Activated CD8-positive, alpha-beta memory T cell treated with anti-CD3 and anti-CD28 coated beads, Interleukin-2, amount 50 U/mL, for 24 hours (primary cell): Measurements from ENCODE around the gene SLC9A9.
"Not testable (repeated sequence)": the region's sequence is repeated elsewhere in the genome, so short reads cannot be mapped to it uniquely, and the experiment has no call there.

Source experiments
- DNase-seq: peaks from one replicate; pipeline ENCODE4 v3.0.0-alpha.2; 2020; ENCODE audit errors: extremely low read depth

The SLC9A9 gene

GRCh38 chr3:143551761-143552160 lies 296.5 kb downstream of the SLC9A9 start:
- DNase-seq: no peak

DNA sequence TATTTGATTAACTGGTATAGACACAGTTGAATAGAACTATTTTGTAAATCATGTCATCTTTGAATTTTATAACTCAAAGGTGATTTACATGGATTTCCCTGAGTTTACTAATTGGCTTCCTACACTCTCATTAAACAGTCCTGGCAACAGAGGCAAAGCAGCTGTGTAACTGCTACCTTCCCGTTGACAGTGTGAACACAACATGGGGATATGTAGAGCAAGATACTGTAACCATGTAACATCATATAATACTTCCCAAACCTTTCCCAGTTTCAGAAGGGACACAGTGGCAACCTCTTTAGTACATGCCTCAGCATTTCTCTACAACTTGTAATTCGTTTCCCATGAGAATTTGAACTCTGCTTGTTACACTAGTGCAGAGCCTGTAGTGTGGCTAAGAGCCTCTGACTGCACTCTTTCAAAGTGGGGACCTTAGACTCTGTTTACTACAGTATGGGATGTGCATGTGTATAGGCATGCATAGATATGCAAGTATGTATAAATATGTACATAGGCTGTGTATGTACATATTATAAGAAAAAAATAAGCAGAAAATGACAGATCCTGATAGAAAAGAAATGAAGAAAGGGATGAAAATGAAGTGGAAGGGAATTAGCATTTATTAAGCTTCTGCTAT lies 299.3 kb downstream of the SLC9A9 start:
- DNase-seq: no peak

GRCh38 chr3:143548393-143548792 lies 299.9 kb downstream of the SLC9A9 start:
- DNase-seq: no peak

DNA sequence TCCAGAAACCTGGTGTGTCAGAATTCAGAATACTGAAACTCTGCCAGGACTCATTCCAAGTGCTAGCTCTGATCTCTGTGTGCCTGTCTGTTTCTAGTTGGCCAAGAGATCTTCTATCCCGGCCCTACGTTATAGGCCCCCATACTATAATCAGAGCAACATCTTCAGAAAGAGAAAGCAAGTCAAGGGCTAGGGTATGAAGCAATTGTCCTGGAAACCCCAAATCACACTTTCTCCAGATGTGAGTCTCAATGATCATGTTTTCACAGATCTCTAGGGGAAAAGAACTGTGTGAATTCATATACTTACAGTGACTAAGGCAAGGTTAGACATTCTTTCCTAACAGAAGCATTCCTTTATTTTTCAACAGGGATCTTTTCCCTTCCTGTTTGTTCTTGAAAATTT lies 309.7 kb downstream of the SLC9A9 start:
- DNase-seq: no peak

GRCh38 chr3:143538061-143538460 lies 310.2 kb downstream of the SLC9A9 start:
- no peak for DNase-seq

GRCh38 chr3:143536817-143537535 lies 311.3 kb downstream of the SLC9A9 start:
- DNase-seq: no peak

GRCh38 chr3:143535994-143536784 lies 312.1 kb downstream of the SLC9A9 start:
- DNase-seq: no peak

DNA sequence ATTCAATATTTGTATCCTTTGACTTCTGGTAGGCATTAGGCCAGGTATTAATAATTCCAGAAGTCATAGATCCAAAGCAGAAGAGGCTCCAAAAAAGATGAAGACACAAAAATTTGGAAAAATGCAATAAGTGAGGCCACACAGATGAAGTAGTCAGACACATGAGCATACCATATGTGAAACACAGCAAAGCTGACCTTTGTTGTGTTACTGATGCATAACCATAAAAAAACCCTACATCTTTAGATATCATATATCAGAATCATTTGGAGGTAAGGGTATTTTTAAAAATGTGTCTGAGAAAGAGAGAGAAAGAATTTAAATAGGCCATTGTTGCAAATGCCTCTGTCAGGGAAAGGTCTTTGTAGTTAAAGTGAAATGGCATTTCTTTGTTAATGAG lies 314.9 kb downstream of the SLC9A9 start:
- no peak for DNase-seq

DNA sequence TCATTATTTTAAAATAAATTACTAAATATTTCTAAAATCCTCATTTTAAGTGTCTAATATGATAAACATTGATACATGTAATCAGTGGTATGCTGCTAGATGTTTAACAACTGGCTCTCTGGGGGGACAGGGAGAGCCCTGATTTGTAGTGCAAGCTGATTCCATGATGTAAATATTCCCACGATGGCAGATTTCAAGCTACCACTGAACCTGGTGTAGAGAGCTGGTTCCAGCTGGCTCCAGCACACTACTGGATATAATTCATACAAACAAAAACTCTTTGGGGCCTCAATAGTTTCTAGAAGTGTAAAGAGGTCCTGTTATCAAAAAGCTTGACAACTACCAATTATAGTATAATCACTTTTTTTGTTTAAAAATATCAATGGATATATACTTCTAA lies 316.2 kb downstream of the SLC9A9 start:
- no peak for DNase-seq

DNA sequence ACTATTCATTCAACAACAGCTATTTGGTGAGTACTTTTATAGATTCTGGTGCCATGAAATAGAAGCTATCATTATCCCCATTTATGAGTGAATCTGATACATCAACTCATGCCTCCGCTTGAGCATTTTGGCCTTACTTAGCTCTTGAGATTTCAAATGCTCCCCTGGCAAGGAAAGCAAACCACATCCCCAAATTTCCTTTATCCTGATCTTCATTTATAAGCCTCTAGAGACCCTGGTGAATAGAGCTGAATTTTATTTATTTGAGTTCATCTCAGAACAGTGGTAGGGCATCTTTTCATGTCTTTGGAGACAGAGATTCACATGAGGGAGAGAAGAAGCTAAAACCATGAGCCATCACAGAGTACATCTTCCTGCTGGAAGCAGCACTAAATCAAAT lies 317.2 kb downstream of the SLC9A9 start:
- no peak for DNase-seq

DNA sequence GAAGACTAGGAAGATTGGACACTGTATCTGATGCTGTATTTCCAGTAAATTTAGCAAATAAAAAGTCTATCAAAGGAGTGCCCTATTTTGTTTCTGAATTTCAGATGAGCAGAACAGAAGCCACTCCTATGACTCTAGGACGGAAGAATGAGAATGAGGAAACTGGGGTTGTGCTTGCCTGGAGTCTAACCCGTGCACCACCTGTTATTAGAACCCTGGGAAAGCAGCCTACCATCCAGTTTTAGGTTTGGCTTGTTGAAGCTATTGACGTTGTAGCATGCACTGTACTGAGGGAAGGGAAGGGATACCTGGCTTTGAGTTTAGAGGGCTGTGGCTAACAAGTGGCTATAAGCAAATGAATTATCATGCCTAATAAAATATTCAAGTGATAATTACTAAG lies 318.5 kb downstream of the SLC9A9 start:
- DNase-seq: no peak

DNA sequence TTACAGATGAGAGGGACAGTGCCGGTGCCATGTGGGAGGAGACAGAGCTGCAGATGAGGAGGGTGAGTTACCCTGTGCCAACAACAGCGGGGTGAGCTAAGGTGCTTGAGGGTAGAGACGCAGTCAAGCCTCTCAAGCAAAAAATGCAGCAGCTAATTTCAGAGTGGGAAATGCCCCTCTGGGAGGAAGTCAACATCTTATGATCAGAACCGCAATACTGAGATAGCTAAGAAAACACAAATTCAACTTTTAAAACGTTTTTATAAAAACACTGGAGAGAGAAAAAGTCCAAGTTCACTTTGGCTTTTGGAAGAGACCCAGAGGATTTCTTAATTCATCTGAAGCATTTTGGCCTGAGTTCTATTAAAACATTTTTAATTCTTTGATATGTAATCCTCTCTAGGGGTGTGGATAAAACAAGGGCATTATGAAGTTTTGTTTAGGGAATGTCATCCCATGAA lies 319.2 kb downstream of the SLC9A9 start:
- DNase-seq: no peak

DNA sequence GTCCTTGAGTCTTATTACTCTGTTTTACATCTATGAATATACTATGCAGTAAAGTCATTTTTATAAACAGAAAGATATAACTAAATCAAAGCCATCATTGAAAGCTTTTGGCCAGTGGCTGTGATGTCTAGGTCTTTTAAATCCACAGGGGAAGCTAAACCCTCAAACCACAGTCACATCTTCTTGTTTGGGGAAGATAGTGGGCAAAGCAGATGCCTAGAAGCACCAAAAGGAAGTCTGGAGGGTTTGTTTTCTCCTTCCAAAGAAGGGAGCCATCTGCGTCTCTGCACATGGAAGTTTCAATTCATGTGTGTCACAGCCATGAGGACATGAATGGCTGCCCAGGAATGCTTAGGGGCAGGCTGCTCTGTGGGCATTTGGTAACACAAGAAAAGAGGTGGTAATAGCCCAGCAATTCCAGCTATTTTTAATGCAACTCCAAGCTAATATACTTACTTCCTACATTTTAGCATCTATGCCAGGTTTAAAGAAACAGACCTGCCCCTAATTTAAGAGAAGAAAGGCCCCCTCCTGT lies 322.2 kb downstream of the SLC9A9 start:
- DNase-seq: no peak

- no peak for DNase-seq
Measured at GRCh38 chr3:143525408-143525807, 322.9 kb downstream of the SLC9A9 start.

- DNase-seq: no peak
Measured at GRCh38 chr3:143521803-143522202, 326.5 kb downstream of the SLC9A9 start.

DNA sequence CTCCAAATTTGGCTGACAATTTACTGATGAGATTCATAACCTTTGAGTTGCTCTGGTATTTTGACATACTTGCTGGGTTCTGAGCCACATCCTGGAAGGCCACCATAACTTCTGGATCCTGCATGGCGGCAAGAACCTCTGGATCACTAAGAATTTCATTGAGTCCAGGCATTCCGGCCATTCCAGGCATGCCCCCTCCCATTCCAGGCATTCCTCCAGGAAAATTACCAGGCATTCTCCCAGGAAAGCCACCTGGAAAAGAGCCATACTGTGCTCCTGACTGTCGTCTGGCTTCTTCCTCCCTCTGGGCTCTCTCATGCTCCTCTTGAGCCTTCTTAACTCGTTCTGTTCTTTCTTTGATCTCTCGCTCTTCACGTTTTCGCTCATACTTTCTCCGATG lies 331.1 kb downstream of the SLC9A9 start:
- DNase-seq: not testable (repeated sequence)

- no peak for DNase-seq
Measured at GRCh38 chr3:143514874-143515273, 333.4 kb downstream of the SLC9A9 start.

GRCh38 chr3:143514109-143514508 lies 334.2 kb downstream of the SLC9A9 start:
- no peak for DNase-seq

GRCh38 chr3:143511174-143511879 lies 336.9 kb downstream of the SLC9A9 start:
- DNase-seq: no peak

GRCh38 chr3:143510601-143511000 lies 337.7 kb downstream of the SLC9A9 start:
- no peak for DNase-seq

DNA sequence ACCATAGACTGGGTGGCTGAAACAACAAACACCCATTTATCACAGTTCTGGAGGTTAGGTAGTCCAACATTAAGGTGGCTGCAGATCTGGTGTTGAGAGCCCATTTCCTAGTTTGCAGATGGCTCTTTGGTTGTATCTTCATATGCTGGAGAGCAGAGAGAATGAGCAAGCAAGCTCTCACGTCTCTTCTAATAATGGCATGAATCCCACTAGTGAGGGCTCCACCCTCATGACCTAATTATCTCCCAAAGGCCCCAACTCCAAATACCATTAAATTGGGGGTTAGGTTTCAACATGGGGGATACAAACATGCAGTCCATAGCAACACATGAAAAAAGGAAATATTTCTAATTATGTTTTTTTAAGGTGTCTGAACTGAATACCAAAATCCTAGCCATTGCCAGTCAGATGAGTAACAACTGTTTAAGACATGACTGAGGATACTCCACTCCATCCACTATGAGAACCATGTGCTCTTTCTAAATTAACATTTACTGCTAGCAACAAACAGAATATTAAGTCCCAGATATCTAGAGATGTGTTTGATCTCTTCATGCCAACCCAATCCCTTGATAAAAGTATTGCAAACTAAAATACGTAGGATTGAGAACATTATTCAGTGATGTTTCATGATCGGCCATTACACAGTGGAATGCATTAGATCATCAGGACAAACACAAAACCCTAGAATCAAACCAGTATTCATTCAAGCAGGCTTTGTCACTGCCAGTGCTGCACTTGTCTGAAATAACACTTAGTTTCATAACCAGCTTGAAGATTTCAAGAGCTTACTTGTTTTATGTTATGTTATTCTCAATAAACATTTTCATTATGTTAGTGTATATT lies 340.3 kb downstream of the SLC9A9 start:
- no peak for DNase-seq
